VCaP (cell line): ENCODE measurements around the gene ATP2C1.
"Not testable (repeated sequence)": the region's sequence is repeated elsewhere in the genome, so short reads cannot be mapped to it uniquely, and the experiment has no call there.

ENCODE experiments used
- H3K27ac ChIP-seq: fragments of 450-650 bp; 2 replicates; pipeline ENCODE4 v1.5.1; 2017
- TF ChIP-seq, protein P1 (sequence below): fragments of 450-650 bp; conservative IDR thresholded peaks from 2 replicates; pipeline ENCODE4 v1.5.1; 2017; ENCODE audit warnings: mild to moderate bottlenecking, moderate library complexity

The ATP2C1 gene

DNA sequence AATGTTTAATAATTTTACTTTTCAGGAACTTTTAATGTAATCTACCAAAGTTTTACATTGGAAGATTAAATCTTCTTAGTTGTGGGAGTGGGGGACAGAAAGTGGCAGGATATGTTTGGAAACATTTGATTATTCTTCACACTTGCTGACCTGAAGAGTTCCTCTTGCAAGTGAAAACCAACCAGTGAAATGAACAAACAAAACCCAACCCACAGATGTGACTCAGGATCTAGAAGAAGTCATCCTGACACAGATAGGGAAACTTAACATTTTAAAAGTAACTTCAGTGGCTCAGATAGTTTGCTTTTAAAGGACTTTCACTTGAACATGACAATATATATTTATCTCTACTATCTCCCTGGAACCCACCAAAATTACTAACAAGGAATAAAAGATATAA lies 77.3 kb downstream of the ATP2C1 start:
- no peak overlapping the region for H3K27ac ChIP-seq
- TF ChIP-seq, protein P1, sequence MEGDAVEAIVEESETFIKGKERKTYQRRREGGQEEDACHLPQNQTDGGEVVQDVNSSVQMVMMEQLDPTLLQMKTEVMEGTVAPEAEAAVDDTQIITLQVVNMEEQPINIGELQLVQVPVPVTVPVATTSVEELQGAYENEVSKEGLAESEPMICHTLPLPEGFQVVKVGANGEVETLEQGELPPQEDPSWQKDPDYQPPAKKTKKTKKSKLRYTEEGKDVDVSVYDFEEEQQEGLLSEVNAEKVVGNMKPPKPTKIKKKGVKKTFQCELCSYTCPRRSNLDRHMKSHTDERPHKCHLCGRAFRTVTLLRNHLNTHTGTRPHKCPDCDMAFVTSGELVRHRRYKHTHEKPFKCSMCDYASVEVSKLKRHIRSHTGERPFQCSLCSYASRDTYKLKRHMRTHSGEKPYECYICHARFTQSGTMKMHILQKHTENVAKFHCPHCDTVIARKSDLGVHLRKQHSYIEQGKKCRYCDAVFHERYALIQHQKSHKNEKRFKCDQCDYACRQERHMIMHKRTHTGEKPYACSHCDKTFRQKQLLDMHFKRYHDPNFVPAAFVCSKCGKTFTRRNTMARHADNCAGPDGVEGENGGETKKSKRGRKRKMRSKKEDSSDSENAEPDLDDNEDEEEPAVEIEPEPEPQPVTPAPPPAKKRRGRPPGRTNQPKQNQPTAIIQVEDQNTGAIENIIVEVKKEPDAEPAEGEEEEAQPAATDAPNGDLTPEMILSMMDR, result no peak

DNA sequence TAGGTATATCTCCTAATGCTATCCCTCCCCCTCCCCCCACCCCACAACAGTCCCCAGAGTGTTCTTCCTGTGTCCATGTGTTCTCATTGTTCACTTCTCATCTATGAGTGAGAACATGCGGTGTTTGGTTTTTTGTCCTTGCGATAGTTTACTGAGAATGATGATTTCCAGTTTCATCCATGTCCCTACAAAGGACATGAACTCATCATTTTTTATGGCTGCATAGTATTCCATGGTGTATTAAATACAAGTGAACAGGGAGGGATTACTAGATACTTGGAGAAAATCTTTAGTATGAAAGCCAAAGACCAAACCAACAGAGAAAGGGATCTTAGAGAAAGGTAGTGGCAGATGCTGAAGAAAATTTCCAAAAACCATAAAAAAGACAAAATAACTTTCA lies 78.7 kb downstream of the ATP2C1 start:
- H3K27ac ChIP-seq, result not testable (repeated sequence)

DNA sequence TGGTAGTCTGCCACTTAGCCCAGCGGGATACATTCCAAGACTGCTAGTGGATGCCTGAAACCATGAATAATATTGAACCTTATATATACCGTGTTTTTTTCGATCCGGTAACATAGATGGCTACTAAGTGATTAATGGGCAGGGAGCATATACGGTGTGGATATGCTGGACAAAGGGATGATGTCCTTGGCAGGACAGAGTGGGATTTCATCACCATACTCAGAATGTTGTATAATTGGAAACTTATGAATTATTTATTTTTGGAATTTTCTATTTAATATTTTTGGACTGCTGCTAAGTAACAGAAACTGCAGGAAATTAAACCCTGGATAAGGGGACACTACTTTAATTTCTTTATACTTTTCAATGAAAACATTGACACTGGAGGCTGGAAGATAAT lies 79.5 kb downstream of the ATP2C1 start:
- TF ChIP-seq, protein P1, result no peak
- H3K27ac ChIP-seq, result no peak overlapping the region

DNA sequence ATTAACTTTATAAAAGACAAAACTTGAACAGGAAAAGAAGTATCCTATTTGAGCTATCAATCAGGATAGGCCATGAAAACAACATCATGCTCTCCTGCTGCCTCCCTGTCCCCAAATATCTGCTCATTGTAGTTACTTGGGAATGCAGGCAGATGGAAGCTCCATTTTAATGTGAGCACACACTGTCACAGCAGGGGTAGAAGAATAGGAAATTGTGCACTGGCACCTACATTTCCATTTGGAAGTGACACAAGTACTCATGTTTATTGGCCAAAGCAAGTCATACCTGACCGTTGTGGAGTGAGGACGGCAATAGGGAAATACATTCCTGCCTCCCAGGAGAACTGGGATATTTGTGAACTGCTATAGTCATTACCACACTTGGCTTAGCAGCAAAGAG lies 80.3 kb downstream of the ATP2C1 start:
- TF ChIP-seq, protein P1, result no peak
- no peak overlapping the region for H3K27ac ChIP-seq

DNA sequence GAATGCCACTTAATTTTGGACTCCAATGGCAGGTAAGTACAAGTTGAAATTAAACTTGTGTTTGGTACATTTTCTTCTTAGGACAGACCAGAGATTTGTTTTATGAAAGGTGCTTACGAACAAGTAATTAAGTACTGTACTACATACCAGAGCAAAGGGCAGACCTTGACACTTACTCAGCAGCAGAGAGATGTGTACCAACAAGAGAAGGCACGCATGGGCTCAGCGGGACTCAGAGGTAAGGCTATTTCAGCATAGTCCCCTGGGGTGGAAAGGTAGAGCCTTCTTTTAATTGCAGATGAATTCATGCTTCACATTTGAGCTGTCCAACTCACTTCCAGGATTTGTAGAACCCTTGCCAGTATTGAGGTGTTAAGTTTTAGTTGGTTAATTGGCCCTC lies 81.4 kb downstream of the ATP2C1 start:
- TF ChIP-seq, protein P1, result no peak
- no peak overlapping the region for H3K27ac ChIP-seq

DNA sequence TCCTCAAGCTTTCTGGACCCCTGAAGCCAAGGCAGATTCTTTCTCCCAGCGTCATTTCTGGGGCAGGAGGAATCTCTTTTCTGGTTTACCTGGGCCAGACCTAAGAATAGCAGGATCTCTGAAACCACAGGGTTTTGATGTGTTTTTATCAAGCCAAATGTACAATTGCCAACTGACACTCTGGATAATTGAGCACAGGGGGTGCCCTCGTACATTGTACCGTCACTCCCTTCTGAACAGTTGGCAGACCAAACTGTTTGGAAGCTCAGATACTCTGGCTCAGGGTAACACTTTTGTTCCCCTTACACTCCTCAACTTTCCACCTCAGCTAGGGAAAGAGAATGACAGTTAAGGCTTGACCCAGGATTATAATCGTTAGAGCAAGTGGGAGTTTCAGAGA lies 82.8 kb downstream of the ATP2C1 start:
- no peak overlapping the region for H3K27ac ChIP-seq
- TF ChIP-seq, protein P1, result no peak

DNA sequence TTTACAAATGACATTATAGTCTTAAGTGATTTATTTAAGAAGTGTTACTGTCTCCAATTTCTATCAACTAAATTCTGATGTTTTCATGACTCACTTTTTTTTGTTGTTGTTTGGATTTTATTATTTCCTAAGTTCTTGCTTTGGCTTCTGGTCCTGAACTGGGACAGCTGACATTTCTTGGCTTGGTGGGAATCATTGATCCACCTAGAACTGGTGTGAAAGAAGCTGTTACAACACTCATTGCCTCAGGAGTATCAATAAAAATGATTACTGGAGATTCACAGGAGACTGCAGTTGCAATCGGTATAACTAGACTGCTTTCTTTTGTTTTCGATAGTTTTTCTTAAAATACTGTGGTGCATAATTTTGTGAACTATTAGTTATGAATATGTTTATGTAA lies 85.2 kb downstream of the ATP2C1 start:
- no peak overlapping the region for H3K27ac ChIP-seq
- TF ChIP-seq, protein P1, result no peak

DNA sequence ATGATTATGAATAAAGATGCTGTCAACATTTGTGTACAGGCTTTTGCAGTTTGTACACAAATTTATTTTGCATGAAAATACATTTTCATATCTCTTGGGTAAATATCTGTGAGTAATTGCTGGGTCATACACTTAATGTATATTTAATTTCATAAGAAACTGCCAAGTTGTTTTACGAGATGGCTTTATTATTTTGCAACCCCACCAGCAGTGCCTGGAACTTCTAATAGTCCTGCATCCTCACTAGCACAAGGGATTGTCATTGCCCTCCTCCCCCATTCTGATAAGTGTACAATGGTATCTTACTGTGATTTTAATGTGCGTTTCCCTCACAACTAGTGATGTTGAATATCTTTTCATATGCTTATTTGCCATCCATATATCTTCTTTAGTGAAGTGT lies 87.6 kb downstream of the ATP2C1 start:
- no peak overlapping the region for H3K27ac ChIP-seq
- TF ChIP-seq, protein P1, result no peak
